Inflammatory macrophage treated with lipopolysaccharide for 1 hour (primary cell): ENCODE results near the gene MASP2.
A peak's percentile ranks its signal among the peaks of the same experiment; 100 is the strongest.

Source experiments
- DNase-seq, 2 donors: peaks; one replicate each; pipeline ENCODE4 v3.0.0-alpha.2; 2020 to 2022

The MASP2 gene

GRCh38 chr1:10987840-10988417, 59.1 kb downstream of the MASP2 start:
- no peak for DNase-seq

GRCh38 chr1:10986525-10986890, 60.5 kb downstream of the MASP2 start:
- peak in 1 of 2 donors; percentile 20 for DNase-seq

GRCh38 chr1:10980841-10981727, 66.0 kb downstream of the MASP2 start:
- DNase-seq = peak in 1 of 2 donors; percentile 16

GRCh38 chr1:10980094-10980577, 66.9 kb downstream of the MASP2 start:
- peak in 1 of 2 donors; percentile 4 for DNase-seq

- DNase-seq = peak; percentile 11 to 54
Measured at GRCh38 chr1:10979483-10979920, 67.5 kb downstream of the MASP2 start.

- no peak for DNase-seq
Measured at GRCh38 chr1:10978719-10979118, 68.3 kb downstream of the MASP2 start.
